NT2/D1 (cell line): ENCODE measurements around the gene RAP1GAP2.

Experiments
- SUZ12 ChIP-seq: IDR thresholded peaks from 2 replicates; pipeline ENCODE4 v1.6.1; 2011; ENCODE audit not compliant: insufficient read length, insufficient read depth; ENCODE audit errors: extremely low read depth
- ZNF274 ChIP-seq: IDR thresholded peaks from 2 replicates; pipeline ENCODE4 v1.6.1; 2011; ENCODE audit warnings: mild to moderate bottlenecking, low read depth, low read length

GRCh38 chr17:2850991-2851390 is 54.8 kb downstream of the RAP1GAP2 start:
- TF ChIP-seq ZNF274 = no peak
- no peak for TF ChIP-seq SUZ12
